Neural cell (in vitro differentiated cells): ENCODE measurements around the gene USP17L22. TPM values are rescaled to one million over a fixed set of nuclear protein-coding genes. Genes with fewer than 3 reads are reported as not detected.
"Not testable (repeated sequence)": the region's sequence is repeated elsewhere in the genome, so short reads cannot be mapped to it uniquely, and the experiment has no call there.

Experiments
- H2AFZ ChIP-seq: fragments of 200-600, 300-800 bp; sonication (generic), shearing (Covaris generic); 2 replicates; pipeline ENCODE4 v1.6.0; 2014; ENCODE audit warnings: low read depth, mild to moderate bottlenecking, antibody characterized with exemption, low read length, moderate library complexity
- H3F3A ChIP-seq: fragments of 200-600 bp; shearing (Covaris generic); 2 replicates; pipeline ENCODE4 v1.6.1; 2016; ENCODE audit warnings: mild to moderate bottlenecking, moderate library complexity, mixed read lengths, antibody characterized with exemption, low read length; ENCODE audit not compliant: insufficient read depth, poor library complexity, severe bottlenecking
- H3K27ac ChIP-seq: fragments of 200-600, 300-800 bp; sonication (generic), shearing (Covaris generic); 2 replicates; pipeline ENCODE4 v1.5.1; 2014; ENCODE audit warnings: mild to moderate bottlenecking, low read length, moderate library complexity
- H3K27me3 ChIP-seq: fragments of 300-800, 200-600 bp; sonication (generic), shearing (Covaris generic); 2 replicates; pipeline ENCODE4 v1.6.0; 2014; ENCODE audit warnings: mild to moderate bottlenecking, low read depth, low read length, moderate library complexity; ENCODE audit not compliant: insufficient read depth
- H3K36me3 ChIP-seq: fragments of 300-800, 200-600 bp; sonication (generic), shearing (Covaris generic); 2 replicates; pipeline ENCODE4 v1.5.1; 2014; ENCODE audit warnings: mild to moderate bottlenecking, antibody characterized with exemption, low read length, moderate library complexity; ENCODE audit not compliant: insufficient read depth
- H3K4me2 ChIP-seq: fragments of 300-800, 200-600 bp; sonication (generic), shearing (Covaris generic); 2 replicates; pipeline ENCODE4 v1.6.0; 2014; ENCODE audit warnings: mild to moderate bottlenecking, low read length
- H3K4me3 ChIP-seq: fragments of 300-800, 200-600 bp; sonication (generic), shearing (Covaris generic); 2 replicates; pipeline ENCODE4 v1.5.1; 2014; ENCODE audit warnings: mild to moderate bottlenecking, low read length, moderate library complexity
- H3K79me2 ChIP-seq: fragments of 200-600 bp; shearing (Covaris generic); replicated peaks from 2 replicates; pipeline ENCODE4 v1.6.0; 2014; ENCODE audit warnings: mild to moderate bottlenecking, low read length, moderate library complexity; ENCODE audit not compliant: insufficient read depth
- H3K9ac ChIP-seq: fragments of 300-800, 200-600 bp; sonication (generic), shearing (Covaris generic); 2 replicates; pipeline ENCODE4 v1.6.1; 2016; ENCODE audit warnings: mild to moderate bottlenecking, low read length, mixed read lengths
- H3K9me2 ChIP-seq: fragments of 200-600 bp; shearing (Covaris generic); 2 replicates; pipeline ENCODE4 v1.6.1; 2016; ENCODE audit warnings: mild to moderate bottlenecking, low read length, mixed read lengths; ENCODE audit not compliant: insufficient read depth
- H3K9me3 ChIP-seq: fragments of 200-600, 300-800 bp; sonication (generic), shearing (Covaris generic); 2 replicates; pipeline ENCODE4 v1.6.1; 2016; ENCODE audit warnings: mild to moderate bottlenecking, mixed run types, low read length, moderate library complexity, mixed read lengths
- H4K20me1 ChIP-seq: fragments of 200-600 bp; shearing (Covaris generic); 2 replicates; pipeline ENCODE4 v1.6.1; 2016; ENCODE audit warnings: mild to moderate bottlenecking, mixed run types; ENCODE audit not compliant: insufficient read depth
- polyA minus RNA-seq: library from RNA; depleted of rRNA, polyadenylated mRNA; stranded (reverse); fragments of >200 nt; gene quantifications from 2 replicates; pipeline ENCODE4 v1.2.3, GENCODE V29; 2014
- polyA plus RNA-seq: library from polyadenylated mRNA; depleted of rRNA; stranded (reverse); fragments of >200 nt; gene quantifications from 2 replicates; pipeline ENCODE4 v1.2.3, GENCODE V29; 2014

The USP17L22 gene
- polyA plus RNA-seq (not detected in 2 replicates), polyA minus RNA-seq (not detected in 2 replicates)

DNA sequence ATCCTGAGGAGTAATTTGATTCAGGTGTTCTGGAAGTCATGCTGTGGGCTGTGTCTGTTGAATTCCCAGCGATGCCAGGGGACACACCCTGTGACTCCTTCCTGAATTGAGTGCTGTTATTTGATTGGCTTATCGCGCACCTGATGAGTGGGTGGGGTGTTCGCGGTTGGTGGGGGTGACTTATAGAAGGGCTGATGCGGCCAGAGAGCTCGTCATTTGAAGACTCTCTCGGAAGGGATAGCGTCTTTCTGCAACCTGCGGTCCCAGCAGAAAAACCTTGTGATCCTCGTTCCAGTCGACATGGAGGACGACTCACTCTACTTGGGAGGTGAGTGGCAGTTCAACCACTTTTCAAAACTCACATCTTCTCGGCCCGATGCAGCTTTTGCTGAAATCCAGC, at the start of gene USP17L22:
Gene USP17L22 (plus strand): TSS at position 301 of the 400 bp plus-strand sequence. CDS start 0 bp downstream, at position 301.
- not testable (repeated sequence) for H3K4me3 ChIP-seq, H3K27ac ChIP-seq, H3K9me3 ChIP-seq, H3K27me3 ChIP-seq, H3K36me3 ChIP-seq, H4K20me1 ChIP-seq, H3K9me2 ChIP-seq, H3K79me2 ChIP-seq, H3K4me2 ChIP-seq, H3K9ac ChIP-seq, H3F3A ChIP-seq, H2AFZ ChIP-seq

GRCh38 chr4:9219852-9220251, 47.6 kb upstream of the USP17L22 start, which contains the start of gene USP17L12:
Gene USP17L12, plus strand, starts transcription at chr4:9220152. Its CDS starts 0 bp downstream, at chr4:9220152.
- not testable (repeated sequence) for H2AFZ ChIP-seq, H3K9me3 ChIP-seq, H3K4me2 ChIP-seq, H4K20me1 ChIP-seq, H3K9ac ChIP-seq, H3K36me3 ChIP-seq, H3K4me3 ChIP-seq, H3K9me2 ChIP-seq, H3K79me2 ChIP-seq, H3K27me3 ChIP-seq, H3F3A ChIP-seq, H3K27ac ChIP-seq

- not testable (repeated sequence) for H3K36me3 ChIP-seq, H3K9ac ChIP-seq, H3K4me2 ChIP-seq, H3K27me3 ChIP-seq, H3K27ac ChIP-seq, H4K20me1 ChIP-seq, H2AFZ ChIP-seq, H3K9me2 ChIP-seq, H3K9me3 ChIP-seq, H3F3A ChIP-seq, H3K4me3 ChIP-seq, H3K79me2 ChIP-seq
These were observed 42.8 kb upstream of the USP17L22 start, which contains the start of gene USP17L13 for GRCh38 chr4:9224596-9224995. Gene USP17L13, plus strand, starts transcription at chr4:9224896. Its CDS starts 0 bp downstream, at chr4:9224896.

- not testable (repeated sequence) for H3K79me2 ChIP-seq, H2AFZ ChIP-seq, H3K36me3 ChIP-seq, H3F3A ChIP-seq, H3K27me3 ChIP-seq, H3K4me3 ChIP-seq, H3K9me3 ChIP-seq, H3K27ac ChIP-seq, H3K9ac ChIP-seq, H3K4me2 ChIP-seq, H3K9me2 ChIP-seq, H4K20me1 ChIP-seq
These were observed 37.2 kb upstream of the USP17L22 start for GRCh38 chr4:9230249-9230648.

DNA sequence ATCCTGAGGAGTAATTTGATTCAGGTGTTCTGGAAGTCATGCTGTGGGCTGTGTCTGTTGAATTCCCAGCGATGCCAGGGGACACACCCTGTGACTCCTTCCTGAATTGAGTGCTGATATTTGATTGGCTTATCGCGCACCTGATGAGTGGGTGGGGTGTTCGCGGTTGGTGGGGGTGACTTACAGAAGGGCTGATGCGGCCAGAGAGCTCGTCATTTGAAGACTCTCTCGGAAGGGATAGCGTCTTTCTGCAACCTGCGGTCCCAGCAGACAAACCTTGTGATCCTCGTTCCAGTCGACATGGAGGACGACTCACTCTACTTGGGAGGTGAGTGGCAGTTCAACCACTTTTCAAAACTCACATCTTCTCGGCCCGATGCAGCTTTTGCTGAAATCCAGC, 33.3 kb upstream of the USP17L22 start, which contains the start of gene USP17L15:
Gene USP17L15 (plus strand): TSS at position 301 of the 400 bp plus-strand sequence. CDS start 0 bp downstream, at position 301.
- H4K20me1 ChIP-seq, H3K9me2 ChIP-seq, H2AFZ ChIP-seq, H3K4me3 ChIP-seq, H3K36me3 ChIP-seq, H3K27me3 ChIP-seq, H3K4me2 ChIP-seq, H3K27ac ChIP-seq, H3K79me2 ChIP-seq, H3F3A ChIP-seq, H3K9ac ChIP-seq, H3K9me3 ChIP-seq: not testable (repeated sequence)

DNA sequence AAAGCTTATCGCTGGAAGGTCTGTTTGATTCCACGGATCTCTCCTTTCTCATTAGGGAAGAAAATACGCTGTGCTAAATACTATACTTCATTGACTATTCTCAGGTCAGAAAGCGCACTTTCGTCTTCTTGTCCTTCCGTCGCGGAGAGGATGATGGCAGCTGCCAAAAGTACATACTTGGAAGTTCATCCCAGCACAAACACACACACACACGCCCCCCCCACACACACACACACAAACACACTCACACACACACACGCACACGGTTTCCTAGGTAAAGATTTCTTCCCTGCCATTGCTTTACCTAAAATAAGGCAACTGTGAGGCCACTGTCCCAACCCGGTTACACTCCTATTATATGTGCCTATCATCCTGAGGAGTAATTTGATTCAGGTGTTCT, 29.0 kb upstream of the USP17L22 start:
- H3K79me2 ChIP-seq, H4K20me1 ChIP-seq, H3K27me3 ChIP-seq, H3K27ac ChIP-seq, H3K4me2 ChIP-seq, H2AFZ ChIP-seq, H3F3A ChIP-seq, H3K9me2 ChIP-seq, H3K9me3 ChIP-seq, H3K36me3 ChIP-seq, H3K4me3 ChIP-seq, H3K9ac ChIP-seq: not testable (repeated sequence)

GRCh38 chr4:9243579-9243978, 23.8 kb upstream of the USP17L22 start, which contains the start of gene USP17L17:
Gene USP17L17, plus strand, starts transcription at chr4:9243879. Its CDS starts 0 bp downstream, at chr4:9243879.
- H3K9me2 ChIP-seq, H3K4me2 ChIP-seq, H3K27ac ChIP-seq, H4K20me1 ChIP-seq, H3K27me3 ChIP-seq, H3K79me2 ChIP-seq, H3K36me3 ChIP-seq, H3K9ac ChIP-seq, H2AFZ ChIP-seq, H3K4me3 ChIP-seq, H3F3A ChIP-seq, H3K9me3 ChIP-seq: not testable (repeated sequence)

DNA sequence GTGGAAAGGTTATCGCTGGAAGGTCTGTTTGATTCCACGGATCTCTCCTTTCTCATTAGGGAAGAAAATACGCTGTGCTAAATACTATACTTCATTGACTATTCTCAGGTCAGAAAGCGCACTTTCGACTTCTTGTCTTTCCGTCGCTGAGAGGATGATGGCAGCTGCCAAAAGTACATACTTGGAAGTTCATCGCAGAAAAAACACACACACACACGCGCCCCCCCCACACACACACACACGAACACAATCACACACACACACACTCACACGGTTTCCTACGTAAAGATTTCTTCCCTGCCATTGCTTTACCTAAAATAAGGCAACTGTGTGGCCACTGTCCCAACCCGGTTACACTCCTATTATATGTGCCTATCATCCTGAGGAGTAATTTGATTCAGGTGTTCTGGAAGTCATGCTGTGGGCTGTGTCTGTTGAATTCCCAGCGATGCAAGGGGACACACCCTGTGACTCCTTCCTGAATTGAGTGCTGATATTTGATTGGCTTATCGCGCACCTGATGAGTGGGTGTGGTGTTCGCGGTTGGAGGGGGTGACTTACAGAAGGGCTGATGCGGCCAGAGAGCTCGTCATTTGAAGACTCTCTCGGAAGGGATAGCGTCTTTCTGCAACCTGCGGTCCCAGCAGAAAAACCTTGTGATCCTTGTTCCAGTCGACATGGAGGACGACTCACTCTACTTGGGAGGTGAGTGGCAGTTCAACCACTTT, 19.3 kb upstream of the USP17L22 start, which contains the start of gene USP17L18:
Gene USP17L18 (plus strand): TSS at position 678 of the 728 bp plus-strand sequence. CDS start 0 bp downstream, at position 678.
- not testable (repeated sequence) for H3K9me2 ChIP-seq, H3K27ac ChIP-seq, H3K4me3 ChIP-seq, H3K36me3 ChIP-seq, H3K9me3 ChIP-seq, H2AFZ ChIP-seq, H3F3A ChIP-seq, H4K20me1 ChIP-seq, H3K4me2 ChIP-seq, H3K79me2 ChIP-seq, H3K9ac ChIP-seq, H3K27me3 ChIP-seq
